Measurements from ENCODE around the gene HLA-DMB. TPM values are rescaled to one million over a fixed set of nuclear protein-coding genes. Genes with fewer than 3 reads are reported as not detected.

Gene HLA-DMB
- total and polyA plus RNA-seq, 10 of the 15 experiments (the other 5 are each of a cell fraction or from before 2014, with no cell fraction given): 114 to 173 (median 150) TPM

GRCh38 chr6:32946893-32947292, 6.1 kb upstream of the HLA-DMB start:
- Histone ChIP-seq H3K27me3 (replicated peaks in 1 of 2; ENCODE audit: control insufficient read depth in 2 of 2, insufficient read depth in 2 of 2, low read length in 1 of 2) (no peaks in the 10 kb centered on the region), H3K27ac (ENCODE audit: control insufficient read depth, insufficient read depth) (peak overlapping the region; percentile 40; the same call in 1 of the 2 replicates), H3K36me3 (ENCODE audit: control insufficient read depth in 2 of 2, insufficient read depth in 2 of 2, low read length in 1 of 2) (peaks cover 0 to 4% of the 10 kb centered on the region in 2 experiments; a peak in 2 of 4 replicates), H2AFZ (ENCODE audit: control insufficient read depth, low read depth, low read length) (no peak overlapping the region), H3K9me3 (replicated peaks; ENCODE audit: control insufficient read depth, insufficient read depth, low read length) (no peaks in the 10 kb centered on the region; the same call in 2 of the 3 replicates), H4K20me1 (ENCODE audit: control insufficient read depth, insufficient read depth) (no peaks in the 10 kb centered on the region), H3K9ac (ENCODE audit: control insufficient read depth, insufficient read depth, low read length) (no peak overlapping the region), H3K4me1 (ENCODE audit: control insufficient read depth, insufficient read depth, low read length) (peaks cover 64% of the 10 kb centered on the region), H3K79me2 (ENCODE audit: control insufficient read depth, insufficient read depth, low read length) (peaks cover 59% of the 10 kb centered on the region), H3K4me3 (no peak overlapping the region; the same call in none of the 2 replicates), H3K4me2 (ENCODE audit: control insufficient read depth, insufficient read depth) (peak overlapping the region; percentile 77; the same call in 1 of the 2 replicates)
- ChIA-PET POLR2A (interaction anchor here (0.6 to 13.5 kb wide), 7 partner anchors 9 to 108 kb away, joined by 3 to 486 read pairs (median 5); partner anchors contain the start of genes BRD2 and TAP2), SMC1A (ENCODE audit: uncharacterized antibody, unreplicated experiment) (interaction anchor here (0.8 to 11.3 kb wide), 15 partner anchors 9 to 108 kb away, joined by 3 to 354 read pairs (median 6); partner anchors contain the start of genes HLA-DMB and TAP2), RAD21 (ENCODE audit: unreplicated experiment) (interaction anchor here (0.7 to 2.6 kb wide), 10 partner anchors 8 to 79 kb away, joined by 3 to 30 read pairs (median 8); no protein-coding TSS in a partner anchor), CTCF (interaction anchor here (0.8 to 13.5 kb wide), 16 partner anchors 9 to 108 kb away, joined by 3 to 532 read pairs (median 6); partner anchors contain the start of genes BRD2, HLA-DMB and TAP2)
- in situ Hi-C loops (cut with MboI) (loop anchor here (10.0 kb wide), 1 partner anchor 332 kb away; no protein-coding TSS in a partner anchor), intact Hi-C loops (cut with micrococcal nuclease; ENCODE audit: unreplicated experiment) (loop anchor here (1.0 to 10.0 kb wide), 3 partner anchors 14 to 512 kb away; partner anchors contain the start of gene HLA-DRA)
- DNase-seq (ENCODE audit: low read depth, low spot score) (no peak), ATAC-seq (no peak), FAIRE-seq (no peak)
- TF ChIP-seq EP300 (IDR thresholded peaks at IDR 0.05; ENCODE audit: borderline replicate concordance in 1 of 2, control insufficient read depth in 1 of 2, low read depth in 2 of 2, low read length in 2 of 2): no peak
- no peak for TF ChIP-seq MTA2 (IDR thresholded peaks at IDR 0.05; ENCODE audit: low read depth)
- peak; percentile 88 for TF ChIP-seq ZNF217 (IDR thresholded peaks at IDR 0.05)
- BruUV-seq (replicated peaks): no TSS peak

GRCh38 chr6:32945953-32946352, 5.1 kb upstream of the HLA-DMB start:
- DNase-seq (ENCODE audit: low read depth, low spot score): no peak

More at GRCh38 chr6:32945953-32946352, 5.1 kb upstream of the HLA-DMB start:
- H3K36me3 ChIP-seq (ENCODE audit: control insufficient read depth in 2 of 2, insufficient read depth in 2 of 2, low read length in 1 of 2): peaks cover 0 to 4% of the 10 kb centered on the region in 2 experiments; a peak in 2 of 4 replicates
- TF ChIP-seq ZBTB40 (IDR thresholded peaks at IDR 0.05; ENCODE audit: borderline replicate concordance) (peak; percentile 60; the same call in 1 of the 2 replicates), RBBP5 (conservative IDR thresholded peaks at IDR 0.05) (no peak), STAT3 (IDR thresholded peaks at IDR 0.05; ENCODE audit: low read depth, low read length) (no peak)
- peak overlapping the region; percentile 64; the same call in 1 of the 2 replicates for H3K4me3 ChIP-seq
- H3K27me3 ChIP-seq (replicated peaks in 1 of 2; ENCODE audit: control insufficient read depth in 2 of 2, insufficient read depth in 2 of 2, low read length in 1 of 2): no peaks in the 10 kb centered on the region
- H2AFZ ChIP-seq (ENCODE audit: control insufficient read depth, low read depth, low read length): no peak overlapping the region
- RAD21 ChIA-PET (ENCODE audit: unreplicated experiment): no interaction called here
- no peak for FAIRE-seq
- H3K79me2 ChIP-seq (ENCODE audit: control insufficient read depth, insufficient read depth, low read length): peaks cover 52% of the 10 kb centered on the region
- in situ Hi-C loops (cut with MboI): loop anchor here (10.0 kb wide), 1 partner anchor 331 kb away; no protein-coding TSS in a partner anchor
- CTCF ChIA-PET: no interaction called here
- no TSS peak for BruUV-seq (replicated peaks)
- peak overlapping the region; percentile 71 for H3K4me2 ChIP-seq (ENCODE audit: control insufficient read depth, insufficient read depth)
- POLR2A ChIA-PET: no interaction called here
- H3K4me1 ChIP-seq (ENCODE audit: control insufficient read depth, insufficient read depth, low read length): peaks cover 65% of the 10 kb centered on the region
- H3K9me3 ChIP-seq (replicated peaks; ENCODE audit: control insufficient read depth, insufficient read depth, low read length): no peaks in the 10 kb centered on the region; the same call in 2 of the 3 replicates
- H3K9ac ChIP-seq (ENCODE audit: control insufficient read depth, insufficient read depth, low read length): peak overlapping the region; percentile 26; the same call in 1 of the 2 replicates
- no peaks in the 10 kb centered on the region for H4K20me1 ChIP-seq (ENCODE audit: control insufficient read depth, insufficient read depth)
- SMC1A ChIA-PET (ENCODE audit: uncharacterized antibody, unreplicated experiment): no interaction called here
- intact Hi-C loops (cut with micrococcal nuclease; ENCODE audit: unreplicated experiment): loop anchor here (2.0 to 10.0 kb wide), 2 partner anchors 107 to 511 kb away; partner anchors contain the start of genes HLA-DRA and TAP2
- H3K27ac ChIP-seq (ENCODE audit: control insufficient read depth, insufficient read depth): peak overlapping the region; percentile 96
- ATAC-seq: no peak

Measured in GM12878 (cell line).